VCaP (cell line): ENCODE data around the gene OPHN1.
A peak's percentile ranks its signal among the peaks of the same experiment; 100 is the strongest.

ENCODE experiments used
- H3K27ac ChIP-seq: fragments of 450-650 bp; 2 replicates; pipeline ENCODE4 v1.5.1; 2017
- CTCF ChIP-seq: fragments of 450-650 bp; conservative IDR thresholded peaks from 2 replicates; pipeline ENCODE4 v1.5.1; 2017; ENCODE audit warnings: mild to moderate bottlenecking, moderate library complexity

The OPHN1 gene

GRCh38 chrX:68461093-68461492 lies 27.8 kb upstream of the OPHN1 start:
- no peak overlapping the region for H3K27ac ChIP-seq

DNA sequence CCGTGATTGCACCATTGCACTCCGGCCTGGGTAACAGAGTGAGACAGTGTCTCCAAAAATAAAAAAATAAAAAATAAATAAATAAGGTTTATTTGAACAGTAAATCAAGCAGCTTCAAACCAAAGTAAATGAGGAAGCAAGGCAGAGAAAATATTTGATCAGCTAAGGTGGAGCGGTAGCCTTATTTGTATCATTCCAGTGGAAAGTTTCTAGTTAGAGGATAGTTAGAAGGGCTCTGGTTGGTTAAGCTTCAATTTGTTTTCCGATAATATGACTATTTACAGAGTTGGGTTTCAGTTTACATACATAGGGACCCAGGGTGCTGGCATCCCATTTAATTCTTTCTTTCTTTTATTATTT lies 21.8 kb upstream of the OPHN1 start:
- H3K27ac ChIP-seq: peak overlapping the region; percentile 88
- no peak for TF ChIP-seq CTCF

More at GRCh38 chrX:68461093-68461492, 27.8 kb upstream of the OPHN1 start:
- no peak for TF ChIP-seq CTCF

- TF ChIP-seq CTCF: no peak
Observed at GRCh38 chrX:68454476-68455150, 21.3 kb upstream of the OPHN1 start.

GRCh38 chrX:68451720-68452119 lies 18.4 kb upstream of the OPHN1 start:
- H3K27ac ChIP-seq: peak overlapping the region; percentile 88
- TF ChIP-seq CTCF: no peak

More at GRCh38 chrX:68454476-68455150, 21.3 kb upstream of the OPHN1 start:
- H3K27ac ChIP-seq: peak overlapping the region; percentile 88

- TF ChIP-seq CTCF: no peak
- no peak overlapping the region for H3K27ac ChIP-seq
Observed at GRCh38 chrX:68443155-68443868, 10.0 kb upstream of the OPHN1 start.

DNA sequence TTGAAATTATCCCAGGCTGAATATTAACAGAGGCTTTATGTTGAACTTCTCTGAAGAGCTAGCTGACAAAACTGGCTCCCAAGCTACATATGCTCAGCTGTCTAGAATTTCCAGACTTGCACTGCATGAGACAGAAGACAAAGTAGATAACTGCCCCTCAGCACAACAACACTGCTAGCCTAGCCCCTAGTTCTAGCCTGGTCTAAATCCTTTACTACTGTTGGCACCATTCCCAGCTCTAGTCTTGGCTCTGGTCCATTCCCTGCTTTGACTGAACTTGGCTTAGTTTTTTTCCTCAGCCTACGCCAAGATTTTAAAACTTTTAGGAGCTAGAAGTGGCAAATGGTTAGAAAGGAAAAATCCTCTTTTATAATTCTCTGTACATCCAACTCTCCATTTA lies 7.6 kb upstream of the OPHN1 start:
- no peak for TF ChIP-seq CTCF
- peak overlapping the region; percentile 46 for H3K27ac ChIP-seq

DNA sequence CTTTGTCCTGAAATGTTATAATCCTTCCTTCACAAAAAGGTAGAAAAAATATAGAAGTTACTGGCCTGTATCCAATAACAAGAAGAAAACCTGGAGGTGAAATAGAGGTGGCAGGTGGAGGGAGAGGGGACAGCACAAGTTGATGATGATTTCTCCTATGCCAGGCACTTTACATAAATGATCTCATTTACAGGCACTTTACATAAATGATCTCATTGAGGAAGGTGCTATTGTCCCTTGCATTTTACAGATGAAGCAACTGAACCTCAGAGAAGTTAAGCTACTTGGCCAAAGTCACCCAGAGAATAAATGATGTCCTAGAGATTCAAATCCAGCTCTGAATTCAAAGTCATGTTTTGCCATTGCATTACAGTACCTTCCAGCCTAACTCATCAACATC lies 7.1 kb upstream of the OPHN1 start:
- peak overlapping the region; percentile 46 for H3K27ac ChIP-seq
- no peak for TF ChIP-seq CTCF
